Measurements from ENCODE around the gene KCNH5.

DNA sequence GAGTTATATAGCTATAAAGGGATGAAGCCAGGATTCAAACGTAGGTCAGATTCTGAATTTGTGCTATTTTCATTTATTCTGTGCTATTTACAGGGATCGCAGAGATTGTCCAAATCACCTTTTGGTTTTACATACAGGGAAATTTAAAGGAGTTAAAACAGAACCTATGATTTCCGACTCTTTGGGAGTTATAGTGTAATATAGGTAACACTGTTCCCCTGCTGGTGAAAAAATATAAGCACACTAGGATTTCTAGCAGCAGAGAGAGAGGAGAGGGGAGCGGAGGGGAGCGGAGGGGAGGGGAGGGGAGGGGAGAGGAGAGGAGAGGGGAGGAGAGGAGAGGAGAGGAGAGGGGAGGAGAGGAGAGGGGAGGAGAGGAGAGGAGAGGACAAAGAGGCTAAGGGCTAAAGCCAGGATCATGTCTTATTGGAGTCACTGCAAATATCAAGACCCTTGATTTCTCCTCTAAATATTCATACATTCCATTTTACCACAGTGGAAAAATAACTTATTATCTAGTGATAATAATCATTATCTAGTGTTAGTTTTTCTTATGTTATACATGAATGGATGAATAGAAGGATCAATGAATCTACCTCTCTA lies 46.2 kb upstream of the KCNH5 start:
- TF ChIP-seq SP1 (CRISPR knock-in tag; conservative IDR thresholded peaks at IDR 0.05) (no peak), ELF4 (CRISPR knock-in tag; IDR thresholded peaks at IDR 0.05; ENCODE audit: low read depth) (no peak), ZBTB21 (CRISPR knock-in tag; IDR thresholded peaks at IDR 0.05; ENCODE audit: borderline replicate concordance) (no peak), CTCF (IDR thresholded peaks at IDR 0.05) (no peak), NR3C1 (CRISPR knock-in tag; conservative IDR thresholded peaks at IDR 0.05; ENCODE audit: low read depth) (no peak), ARID4B (CRISPR knock-in tag; IDR thresholded peaks at IDR 0.05; ENCODE audit: borderline replicate concordance) (no peak)
- TF ChIP-seq, protein P1, sequence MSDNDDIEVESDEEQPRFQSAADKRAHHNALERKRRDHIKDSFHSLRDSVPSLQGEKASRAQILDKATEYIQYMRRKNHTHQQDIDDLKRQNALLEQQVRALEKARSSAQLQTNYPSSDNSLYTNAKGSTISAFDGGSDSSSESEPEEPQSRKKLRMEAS (CRISPR knock-in tag; IDR thresholded peaks at IDR 0.05), result no peak
- TF ChIP-seq, protein P2, sequence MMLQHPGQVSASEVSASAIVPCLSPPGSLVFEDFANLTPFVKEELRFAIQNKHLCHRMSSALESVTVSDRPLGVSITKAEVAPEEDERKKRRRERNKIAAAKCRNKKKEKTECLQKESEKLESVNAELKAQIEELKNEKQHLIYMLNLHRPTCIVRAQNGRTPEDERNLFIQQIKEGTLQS (CRISPR knock-in tag; conservative IDR thresholded peaks at IDR 0.05), result no peak
